ENCODE data around the gene OR8B12. TPM values are rescaled to one million over a fixed set of nuclear protein-coding genes. Genes with fewer than 3 reads are reported as not detected.

The OR8B12 gene
- total RNA-seq, 1 donor: not detected

DNA sequence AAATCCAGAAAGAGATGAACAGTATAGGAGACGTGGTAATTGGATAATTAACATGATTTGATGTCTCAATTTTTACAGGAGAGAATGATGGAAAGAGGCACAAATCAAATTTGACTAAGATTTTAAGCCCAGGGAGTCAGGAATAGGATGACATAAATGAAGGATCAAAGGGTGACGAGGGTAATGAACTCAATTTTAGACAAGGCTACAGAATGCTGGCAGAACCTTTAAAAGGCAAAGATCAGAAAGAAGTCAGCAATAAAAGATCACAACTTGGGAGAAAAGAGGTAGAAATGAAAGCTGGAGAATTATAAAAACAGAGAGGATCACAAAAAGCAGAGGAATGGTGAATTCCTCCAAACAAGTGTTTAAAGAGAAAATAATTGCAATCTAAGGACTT, 13.4 kb upstream of the OR8B12 start:
- DNase-seq (ENCODE audit: low read depth): no peak
- no peak overlapping the region for H3K4me3 ChIP-seq (ENCODE audit: low read depth, low read length)
- TF ChIP-seq, protein P1, sequence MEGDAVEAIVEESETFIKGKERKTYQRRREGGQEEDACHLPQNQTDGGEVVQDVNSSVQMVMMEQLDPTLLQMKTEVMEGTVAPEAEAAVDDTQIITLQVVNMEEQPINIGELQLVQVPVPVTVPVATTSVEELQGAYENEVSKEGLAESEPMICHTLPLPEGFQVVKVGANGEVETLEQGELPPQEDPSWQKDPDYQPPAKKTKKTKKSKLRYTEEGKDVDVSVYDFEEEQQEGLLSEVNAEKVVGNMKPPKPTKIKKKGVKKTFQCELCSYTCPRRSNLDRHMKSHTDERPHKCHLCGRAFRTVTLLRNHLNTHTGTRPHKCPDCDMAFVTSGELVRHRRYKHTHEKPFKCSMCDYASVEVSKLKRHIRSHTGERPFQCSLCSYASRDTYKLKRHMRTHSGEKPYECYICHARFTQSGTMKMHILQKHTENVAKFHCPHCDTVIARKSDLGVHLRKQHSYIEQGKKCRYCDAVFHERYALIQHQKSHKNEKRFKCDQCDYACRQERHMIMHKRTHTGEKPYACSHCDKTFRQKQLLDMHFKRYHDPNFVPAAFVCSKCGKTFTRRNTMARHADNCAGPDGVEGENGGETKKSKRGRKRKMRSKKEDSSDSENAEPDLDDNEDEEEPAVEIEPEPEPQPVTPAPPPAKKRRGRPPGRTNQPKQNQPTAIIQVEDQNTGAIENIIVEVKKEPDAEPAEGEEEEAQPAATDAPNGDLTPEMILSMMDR (IDR thresholded peaks at IDR 0.05; ENCODE audit: insufficient read depth, low read length): no peak

DNA sequence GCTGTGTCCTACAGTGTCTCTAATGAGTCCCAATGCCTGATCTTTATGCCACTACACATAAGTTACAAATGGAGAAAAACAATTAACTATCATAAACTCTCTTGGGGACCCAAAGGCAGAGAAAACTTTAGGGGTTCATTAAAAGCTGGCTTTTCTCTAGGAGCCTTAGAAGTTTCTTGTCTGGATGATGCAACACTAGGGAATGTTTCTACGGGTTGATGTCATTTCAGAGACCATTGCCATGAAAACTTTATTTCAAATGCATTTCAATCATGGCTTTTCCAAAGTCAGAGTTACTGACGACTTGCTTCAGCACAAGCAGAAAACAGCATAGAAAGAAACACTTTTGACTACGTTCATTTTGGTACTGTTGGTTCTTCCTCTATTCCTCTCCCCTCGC, 8.5 kb upstream of the OR8B12 start:
- peak; percentile 1 for DNase-seq (ENCODE audit: low read depth)
- H3K4me3 ChIP-seq (ENCODE audit: low read depth, low read length): no peak overlapping the region
- TF ChIP-seq, protein P1 (IDR thresholded peaks at IDR 0.05; ENCODE audit: insufficient read depth, low read length): no peak

DNA sequence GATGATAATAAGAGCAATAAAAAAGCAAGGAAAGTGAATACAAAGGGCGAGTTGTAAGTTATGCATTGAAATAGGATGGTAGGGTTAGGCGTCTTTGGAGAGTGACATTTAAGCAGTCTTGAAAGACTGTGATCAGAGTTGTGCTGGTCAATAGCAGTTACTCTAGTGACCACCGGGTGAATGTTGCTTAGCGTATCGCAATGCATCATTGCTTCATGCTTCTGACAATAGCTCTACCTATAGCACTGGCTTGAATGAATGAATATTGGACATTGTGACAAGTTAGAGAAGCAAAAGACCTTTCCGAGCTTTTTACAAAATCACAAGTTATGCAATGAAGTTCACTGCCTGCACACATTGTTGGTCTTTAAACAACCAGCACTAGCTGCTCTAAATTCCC, 7.7 kb upstream of the OR8B12 start:
- TF ChIP-seq, protein P1 (IDR thresholded peaks at IDR 0.05; ENCODE audit: insufficient read depth, low read length): no peak
- no peak overlapping the region for H3K4me3 ChIP-seq (ENCODE audit: low read depth, low read length)
- DNase-seq (ENCODE audit: low read depth): no peak

DNA sequence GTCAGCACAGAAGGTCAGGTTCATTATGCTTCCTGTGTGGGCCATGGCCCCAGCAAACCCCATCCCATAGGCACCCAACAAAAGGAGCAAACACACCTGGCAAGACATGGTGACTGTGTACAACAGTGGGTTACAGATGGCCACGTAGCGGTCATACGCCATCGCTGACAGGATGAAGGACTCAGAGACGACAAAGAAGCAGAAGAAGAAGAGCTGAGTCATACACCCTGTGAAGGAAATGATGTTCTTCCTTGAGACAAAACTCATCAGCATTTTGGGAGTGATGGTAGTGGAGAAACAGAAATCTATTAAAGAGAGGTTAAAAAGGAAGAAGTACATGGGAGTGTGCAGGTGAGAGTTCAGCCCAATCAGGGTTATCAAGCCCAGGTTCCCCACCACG, 309 bp downstream of the OR8B12 start:
- no peak overlapping the region for H3K4me3 ChIP-seq (ENCODE audit: low read depth, low read length)
- DNase-seq (ENCODE audit: low read depth): no peak
- TF ChIP-seq, protein P1 (IDR thresholded peaks at IDR 0.05; ENCODE audit: insufficient read depth, low read length): no peak

DNA sequence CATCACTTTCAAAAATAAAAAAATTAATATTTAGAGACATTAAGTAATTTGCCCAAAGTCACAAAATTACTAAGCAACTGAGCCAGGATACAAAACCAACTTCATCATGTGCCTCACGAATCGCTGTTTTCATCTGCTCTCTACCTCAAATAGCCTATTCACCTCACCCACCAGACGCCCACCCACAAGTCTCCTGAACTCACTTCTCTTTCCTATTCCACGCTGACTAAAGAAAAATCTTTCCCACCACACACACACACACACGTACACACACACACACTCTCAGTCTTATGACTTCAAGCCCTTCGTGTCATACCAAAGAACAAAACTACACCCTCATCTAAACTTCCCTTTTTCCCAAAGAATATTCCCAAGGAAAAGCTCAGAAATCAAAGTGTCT, 2.2 kb downstream of the OR8B12 start:
- no peak overlapping the region for H3K4me3 ChIP-seq (ENCODE audit: low read depth, low read length)
- TF ChIP-seq, protein P1 (IDR thresholded peaks at IDR 0.05; ENCODE audit: insufficient read depth, low read length): no peak
- DNase-seq (ENCODE audit: low read depth): no peak

DNA sequence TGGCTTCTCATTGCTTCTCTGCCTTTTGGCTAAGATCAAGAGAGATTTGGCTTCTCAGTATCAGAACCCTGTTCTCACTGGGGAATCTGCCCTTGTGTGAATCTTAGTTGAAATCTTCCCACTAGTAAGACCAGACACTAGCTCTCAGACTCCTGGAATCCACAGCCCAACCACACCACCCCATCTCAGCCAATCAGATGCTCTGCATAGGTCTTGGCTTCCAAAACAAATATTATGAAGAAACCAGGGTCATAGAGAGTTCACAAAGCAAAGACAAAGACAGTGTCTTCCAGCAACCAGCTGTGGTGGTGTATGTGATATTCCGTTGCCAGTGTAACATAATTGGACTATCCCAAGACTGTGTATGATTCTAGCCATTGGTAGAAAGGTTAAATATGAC, 5.4 kb downstream of the OR8B12 start:
- no peak overlapping the region for H3K4me3 ChIP-seq (ENCODE audit: low read depth, low read length)
- peak; percentile 74 for DNase-seq (ENCODE audit: low read depth)
- TF ChIP-seq, protein P1 (IDR thresholded peaks at IDR 0.05; ENCODE audit: insufficient read depth, low read length): no peak

DNA sequence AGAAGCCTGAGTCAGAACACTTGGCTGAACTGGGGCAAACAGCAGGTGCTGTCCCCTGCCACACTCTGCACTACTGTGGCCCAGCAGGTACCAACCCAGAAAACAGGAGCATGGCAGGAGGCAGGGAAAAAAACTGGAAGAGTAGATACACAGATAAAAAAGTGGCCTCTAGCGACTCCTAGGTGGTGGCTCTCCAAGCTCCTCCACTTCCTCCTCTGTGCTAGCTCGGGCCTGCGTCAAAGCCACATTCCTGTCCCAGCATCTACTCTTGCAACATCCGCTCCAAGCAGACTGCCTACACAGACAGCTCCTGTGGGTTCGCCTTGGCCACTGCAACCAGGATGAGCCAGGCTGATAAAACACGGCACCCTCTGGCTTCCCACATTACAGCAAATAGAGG, 6.9 kb downstream of the OR8B12 start:
- no peak overlapping the region for H3K4me3 ChIP-seq (ENCODE audit: low read depth, low read length)
- DNase-seq (ENCODE audit: low read depth): peak; percentile 30
- TF ChIP-seq, protein P1 (IDR thresholded peaks at IDR 0.05; ENCODE audit: insufficient read depth, low read length): no peak
